H1 (cell line): ENCODE measurements around the gene DNAH10. TPM values are rescaled to one million over a fixed set of nuclear protein-coding genes. Genes with fewer than 3 reads are reported as not detected.

Source experiments
- CTCF ChIA-PET: fragments of 300-600 bp; sonication (Branson Sonifier 250); formaldehyde crosslinking; loops from one replicate; lab custom pipeline; 2021; ENCODE audit not compliant: partially characterized antibody; lab: Charles Lee
- POLR2A ChIA-PET: fragments of 300-600 bp; sonication (Branson Sonifier 250); formaldehyde crosslinking; loops from one replicate; lab custom pipeline; 2021; ENCODE audit warnings: inconsistent platforms; ENCODE audit not compliant: partially characterized antibody; lab: Charles Lee
- DNase-seq, 2 experiments: peaks; one replicate each; pipeline versions ENCODE4 v3.0.0 to v3.0.0-alpha.2; 2010 to 2022; ENCODE audit warnings: low spot score in 2 of 2, low read depth in 1 of 2, mixed read lengths in 1 of 2
- FAIRE-seq: peaks from 2 replicates; lab custom pipeline; 2011; peaks lifted over from hg19 to GRCh38; lab: Jason Lieb, UNC
- H2AFZ ChIP-seq: 2 replicates; pipeline ENCODE4 v1.8.1; 2012; ENCODE audit warnings: low read length, inconsistent platforms
- H2AK5ac ChIP-seq: 2 replicates; pipeline ENCODE4 v1.6.1; 2013; ENCODE audit warnings: low read depth, low read length
- H2BK120ac ChIP-seq: replicated peaks from 2 replicates; pipeline ENCODE3; 2013; ENCODE audit warnings: low read depth, low read length, inconsistent platforms
- H2BK12ac ChIP-seq: 2 replicates; pipeline ENCODE4 v1.6.1; 2013; ENCODE audit warnings: low read depth, low read length
- H2BK15ac ChIP-seq: 2 replicates; pipeline ENCODE4 v1.6.1; 2013; ENCODE audit warnings: low read length
- H2BK20ac ChIP-seq: 2 replicates; pipeline ENCODE4 v1.6.1; 2013; ENCODE audit warnings: low read length
- H2BK5ac ChIP-seq: 2 replicates; pipeline ENCODE4 v1.6.1; 2013; ENCODE audit warnings: low read depth, low read length
- H3K14ac ChIP-seq: 2 replicates; pipeline ENCODE4 v1.6.1; 2013; ENCODE audit warnings: inconsistent platforms; ENCODE audit not compliant: insufficient read length
- H3K18ac ChIP-seq: 2 replicates; pipeline ENCODE4 v1.6.1; 2013; ENCODE audit warnings: low read length; ENCODE audit errors: extremely low read depth
- H3K23ac ChIP-seq: 2 replicates; pipeline ENCODE4 v1.6.1; 2013; ENCODE audit warnings: inconsistent platforms; ENCODE audit not compliant: insufficient read length
- H3K23me2 ChIP-seq: 2 replicates; pipeline ENCODE4 v1.6.1; 2013; ENCODE audit warnings: low read depth, low read length
- H3K27ac ChIP-seq: 2 replicates; pipeline ENCODE4 v1.6.1; 2011; ENCODE audit warnings: low read depth, low read length, inconsistent platforms
- H3K27me3 ChIP-seq, 4 experiments: replicated peaks in 1 of 4; 1 replicate in 1 of 4; 2 replicates in 3 of 4; pipeline versions ENCODE4 v1.6.1 to v1.8.1; 2011 to 2013; ENCODE audit warnings: low read length in 3 of 4, mild to moderate bottlenecking in 3 of 4, inconsistent platforms in 2 of 4, mixed read lengths in 2 of 4, moderate library complexity in 1 of 4; ENCODE audit not compliant: control insufficient read depth in 3 of 4, insufficient read depth in 3 of 4; ENCODE audit errors: extremely low read depth in 1 of 4
- H3K36me3 ChIP-seq, 4 experiments: 2 replicates each; pipeline versions ENCODE4 v1.6.1 to v1.8.1; 2011 to 2013; ENCODE audit warnings: mild to moderate bottlenecking in 4 of 4, low read length in 3 of 4, moderate library complexity in 2 of 4, control low read depth in 1 of 4, inconsistent platforms in 1 of 4; ENCODE audit not compliant: insufficient read depth in 4 of 4, control insufficient read depth in 2 of 4
- H3K4ac ChIP-seq: replicated peaks from 2 replicates; pipeline ENCODE3; 2013; ENCODE audit warnings: low read length, low read depth, mixed read lengths, inconsistent platforms; ENCODE audit not compliant: insufficient read length
- H3K4me1 ChIP-seq, 4 experiments: replicated peaks in 1 of 4; 1 replicate in 1 of 4; 2 replicates in 3 of 4; pipeline versions ENCODE4 v1.6.1 to v1.8.1; 2011 to 2013; ENCODE audit warnings: low read length in 3 of 4, inconsistent platforms in 2 of 4, mixed read lengths in 1 of 4; ENCODE audit not compliant: insufficient read depth in 4 of 4, control insufficient read depth in 3 of 4
- H3K4me2 ChIP-seq, 2 experiments: 2 replicates each; pipeline versions ENCODE4 v1.6.1 to v1.8.1; 2011 to 2013; ENCODE audit warnings: low read depth in 2 of 2, low read length in 2 of 2, control low read depth in 1 of 2, inconsistent platforms in 1 of 2, mild to moderate bottlenecking in 1 of 2; ENCODE audit not compliant: insufficient read depth in 1 of 2
- H3K4me3 ChIP-seq, 4 experiments: fragments of 200-600, 300-600 bp in 1 of 4; sonication (generic), shearing (Covaris generic), sonication (Bioruptor Twin) in 1 of 4; 2 replicates each; pipeline versions ENCODE4 v1.5.1 to v1.8.1; 2011 to 2016; ENCODE audit warnings: low read length in 4 of 4, low read depth in 3 of 4, control low read depth in 2 of 4, inconsistent platforms in 2 of 4, mild to moderate bottlenecking in 2 of 4, mixed read lengths in 1 of 4, moderate library complexity in 1 of 4; ENCODE audit not compliant: insufficient read depth in 2 of 4; ENCODE audit errors: extremely low read depth in 1 of 4
- H3K56ac ChIP-seq: replicated peaks from 2 replicates; pipeline ENCODE3; 2013; ENCODE audit warnings: low read depth, mild to moderate bottlenecking, mixed read lengths, low read length, inconsistent platforms; ENCODE audit not compliant: insufficient read length
- H3K79me1 ChIP-seq: 2 replicates; pipeline ENCODE4 v1.6.1; 2013; ENCODE audit warnings: low read depth, low read length, control low read depth
- H3K79me2 ChIP-seq, 2 experiments: 2 replicates each; pipeline versions ENCODE4 v1.6.1 to v1.8.1; 2012 to 2013; ENCODE audit warnings: low read length in 2 of 2, mild to moderate bottlenecking in 2 of 2, inconsistent platforms in 1 of 2; ENCODE audit not compliant: insufficient read depth in 2 of 2, control insufficient read depth in 1 of 2
- H3K9ac ChIP-seq, 4 experiments: replicated peaks in 1 of 4; 1 replicate in 1 of 4; 2 replicates in 3 of 4; pipeline versions ENCODE4 v1.6.1 to v1.8.1; 2011 to 2013; ENCODE audit warnings: low read depth in 3 of 4, low read length in 3 of 4, control low read depth in 2 of 4, mild to moderate bottlenecking in 2 of 4, moderate library complexity in 2 of 4, inconsistent platforms in 1 of 4; ENCODE audit errors: extremely low read depth in 1 of 4
- H3K9me3 ChIP-seq, 2 experiments: 2 replicates each; pipeline versions ENCODE4 v1.6.1 to v1.8.1; 2012 to 2013; ENCODE audit warnings: mild to moderate bottlenecking in 2 of 2, moderate library complexity in 2 of 2, control low read depth in 1 of 2, inconsistent platforms in 1 of 2, low read depth in 1 of 2, low read length in 1 of 2, mixed read lengths in 1 of 2; ENCODE audit not compliant: insufficient read depth in 2 of 2
- H4K20me1 ChIP-seq, 2 experiments: replicated peaks in 1 of 2; 2 replicates each; pipeline versions ENCODE3 to v1.8.1; 2011 to 2013; ENCODE audit warnings: inconsistent platforms in 2 of 2, low read length in 2 of 2, mild to moderate bottlenecking in 1 of 2; ENCODE audit not compliant: insufficient read depth in 2 of 2, control insufficient read depth in 1 of 2
- H4K5ac ChIP-seq: 2 replicates; pipeline ENCODE4 v1.6.1; 2013; ENCODE audit warnings: low read length, low read depth, mixed read lengths, inconsistent platforms; ENCODE audit not compliant: insufficient read length
- H4K8ac ChIP-seq: 2 replicates; pipeline ENCODE4 v1.8.0; 2013; ENCODE audit warnings: mild to moderate bottlenecking, moderate library complexity, low read length, inconsistent platforms; ENCODE audit not compliant: insufficient read depth; ENCODE audit errors: extremely low read depth
- H4K91ac ChIP-seq: replicated peaks from 2 replicates; pipeline ENCODE3; 2013; ENCODE audit warnings: low read length, mixed read lengths, inconsistent platforms; ENCODE audit not compliant: insufficient read length
- BRCA1 ChIP-seq: IDR thresholded peaks from 2 replicates; pipeline ENCODE4 v1.6.1; 2012; ENCODE audit warnings: low read depth, low read length, improper control_type of control experiment
- CHD1 ChIP-seq: IDR thresholded peaks from 2 replicates; pipeline ENCODE4 v1.6.1; 2012; ENCODE audit warnings: low read depth, low read length, improper control_type of control experiment
- GABPA ChIP-seq: IDR thresholded peaks from 2 replicates; pipeline ENCODE4 v1.6.1; 2011; ENCODE audit warnings: mild to moderate bottlenecking, low read length, moderate library complexity, borderline replicate concordance; ENCODE audit not compliant: insufficient read depth
- JUND ChIP-seq: IDR thresholded peaks from 2 replicates; pipeline ENCODE4 v1.6.1; 2011; ENCODE audit warnings: mild to moderate bottlenecking, improper control_type of control experiment, low read length
- POU5F1 ChIP-seq: IDR thresholded peaks from 2 replicates; pipeline ENCODE4 v1.6.1; 2011; ENCODE audit warnings: low read depth, mild to moderate bottlenecking, low read length, moderate library complexity
- RFX5 ChIP-seq: IDR thresholded peaks from 2 replicates; pipeline ENCODE4 v1.6.1; 2011; ENCODE audit warnings: low read depth, low read length, improper control_type of control experiment, borderline replicate concordance
- SAP30 ChIP-seq: fragments of 300-600 bp; sonication (generic); IDR thresholded peaks from 2 replicates; pipeline ENCODE4 v1.7.1; 2012; ENCODE audit warnings: low read length, moderate library complexity, mild to moderate bottlenecking, inconsistent platforms; ENCODE audit not compliant: insufficient read depth, insufficient replicate concordance
- SIRT6 ChIP-seq: IDR thresholded peaks from one replicate; pipeline ENCODE4 v1.7.1; 2012; ENCODE audit warnings: low read length, inconsistent platforms
- SP2 ChIP-seq: IDR thresholded peaks from 2 replicates; pipeline ENCODE4 v1.6.1; 2012; ENCODE audit warnings: mild to moderate bottlenecking, low read length, inconsistent platforms
- SRF ChIP-seq: IDR thresholded peaks from 2 replicates; pipeline ENCODE4 v1.6.1; 2011; ENCODE audit warnings: mild to moderate bottlenecking, low read depth, low read length, moderate library complexity
- TBP ChIP-seq: IDR thresholded peaks from 2 replicates; pipeline ENCODE4 v1.6.1; 2011; ENCODE audit warnings: low read depth, low read length, improper control_type of control experiment
- TCF12 ChIP-seq: IDR thresholded peaks from 2 replicates; pipeline ENCODE4 v1.6.1; 2011; ENCODE audit warnings: low read depth, mild to moderate bottlenecking, low read length
- USF2 ChIP-seq: IDR thresholded peaks from 2 replicates; pipeline ENCODE4 v1.6.1; 2011; ENCODE audit warnings: low read length, improper control_type of control experiment
- WGBS, 2 experiments: shearing (Covaris generic) in 1 of 2; methylation state at CpG; one replicate each; pipeline versions ENCODE4 v1.1.6 to v1.1.7; 2013 to 2015; ENCODE audit warnings: low lambda C conversion rate in 2 of 2, mixed read lengths in 2 of 2, inconsistent platforms in 1 of 2, low coverage in 1 of 2, missing lambda C conversion rate in 1 of 2; ENCODE audit not compliant: insufficient replicate concordance in 2 of 2, insufficient coverage in 1 of 2, insufficient read length in 1 of 2; ENCODE audit errors: extremely low coverage in 1 of 2, missing lambda C conversion rate in 1 of 2; 5-methylcytosine and 5-hydroxymethylcytosine counted together
- polyA plus RNA-seq, 7 experiments: library from polyadenylated mRNA; depleted of rRNA in 3 of 7; stranded (reverse) in 5 of 7; unstranded in 2 of 7; fragments of >200 nt in 5 of 7; fragments of 200-250 nt in 2 of 7; gene quantifications; 1 replicate in 5 of 7; 2 replicates in 1 of 7; 4 replicates in 1 of 7; pipeline versions ENCODE4 v1.2.1 to v1.2.3, GENCODE V29; 2011 to 2013; ENCODE audit warnings: missing spikeins in 2 of 7, mixed read lengths in 2 of 7
- total RNA-seq: library from RNA; stranded (reverse); fragmentation: NEBNext Ultra II Directional; extraction: Animal tissue kit (Norgen Biotek cat#: 25700); gene quantifications from 2 replicates; pipeline ENCODE4 v1.2.1, GENCODE V29; 2021

DNAH10 gene
- total and polyA plus RNA-seq, 2 of the 8 experiments (the other 6 are each of a cell fraction or from before 2014, with no cell fraction given): 0.02 to 0.24 TPM

GRCh38 chr12:123782997-123783792 is 21.1 kb downstream of the DNAH10 start:
- H3K4me3 ChIP-seq: no peak overlapping the region
- H3K9me3 ChIP-seq: no peaks in the 10 kb centered on the region
- H3K79me1 ChIP-seq: no peaks in the 10 kb centered on the region
- no peak overlapping the region for H3K56ac ChIP-seq
- H4K20me1 ChIP-seq: no peaks in the 10 kb centered on the region
- H2AFZ ChIP-seq: no peak overlapping the region
- no peak overlapping the region for H2BK120ac ChIP-seq
- no peaks in the 10 kb centered on the region for H3K4me1 ChIP-seq
- no peak overlapping the region for H3K14ac ChIP-seq
- POLR2A ChIA-PET: no interaction called here
- no peak overlapping the region for H2AK5ac ChIP-seq
- H3K27me3 ChIP-seq: no peaks in the 10 kb centered on the region; a peak in 1 of 7 replicates
- no peak overlapping the region for H4K91ac ChIP-seq
- H2BK20ac ChIP-seq: no peak overlapping the region
- FAIRE-seq: no peak
- no peak overlapping the region for H2BK12ac ChIP-seq
- CTCF ChIA-PET: interaction anchor here (1.5 kb wide), 1 partner anchor 10 kb away, joined by 4 read pairs; no protein-coding TSS in a partner anchor
- H2BK15ac ChIP-seq: no peak overlapping the region
- H4K5ac ChIP-seq: no peak overlapping the region
- no peak overlapping the region for H4K8ac ChIP-seq
- H3K23me2 ChIP-seq: no peaks in the 10 kb centered on the region
- H3K18ac ChIP-seq: no peak overlapping the region
- no peak overlapping the region for H2BK5ac ChIP-seq
- no peak overlapping the region for H3K9ac ChIP-seq
- no peak overlapping the region for H3K23ac ChIP-seq
- no peaks in the 10 kb centered on the region for H3K79me2 ChIP-seq
- no peaks in the 10 kb centered on the region for H3K36me3 ChIP-seq
- no peak overlapping the region for H3K4ac ChIP-seq
- 90% methylated on average over 10 of the region's 10 CpGs; no CpG with 5 or more reads in 1 of the 2 experiments for whole genome bisulfite sequencing, 2 experiments
- no peak overlapping the region for H3K4me2 ChIP-seq
- DNase-seq: no peak
- no peak overlapping the region for H3K27ac ChIP-seq
- TF ChIP-seq JUND: no peak
- no peak for TF ChIP-seq GABPA
- no peak for TF ChIP-seq POU5F1
- TF ChIP-seq RFX5: no peak
- no peak for TF ChIP-seq SRF
- no peak for TF ChIP-seq BRCA1
- TF ChIP-seq USF2: no peak
- TF ChIP-seq SIRT6: no peak
- TF ChIP-seq TCF12: no peak
- no peak for TF ChIP-seq SAP30
- no peak for TF ChIP-seq TBP
- TF ChIP-seq CHD1: no peak
- TF ChIP-seq SP2: no peak
